Ectodermal cell (in vitro differentiated cells): ENCODE data around the gene CUL4A.

Experiments
- H3K27ac ChIP-seq: 2 replicates; pipeline ENCODE4 v1.7.0; 2013; ENCODE audit warnings: mild to moderate bottlenecking, low read depth, low read length; ENCODE audit not compliant: insufficient read depth, poor library complexity, severe bottlenecking
- H3K27me3 ChIP-seq: 2 replicates; pipeline ENCODE4 v1.7.0; 2013; ENCODE audit warnings: mild to moderate bottlenecking, low read length; ENCODE audit not compliant: insufficient read depth, control insufficient read depth, poor library complexity, severe bottlenecking
- H3K36me3 ChIP-seq: one replicate; pipeline ENCODE4 v1.7.0; 2013; ENCODE audit warnings: low read length; ENCODE audit not compliant: control insufficient read depth, insufficient read depth
- H3K4me1 ChIP-seq: one replicate; pipeline ENCODE4 v1.7.0; 2013; ENCODE audit warnings: low read length; ENCODE audit not compliant: control insufficient read depth, insufficient read depth
- H3K4me3 ChIP-seq: 2 replicates; pipeline ENCODE4 v1.7.0; 2013; ENCODE audit warnings: low read depth, low read length, control low read depth; ENCODE audit not compliant: insufficient read depth
- H3K9me3 ChIP-seq: 2 replicates; pipeline ENCODE4 v1.7.0; 2013; ENCODE audit warnings: mild to moderate bottlenecking, low read length, moderate library complexity; ENCODE audit not compliant: control insufficient read depth
- WGBS, 2 experiments: methylation state at CpG; one replicate each; pipeline ENCODE4 v1.1.7; 2013; ENCODE audit warnings: missing lambda C conversion rate in 2 of 2; 5-methylcytosine and 5-hydroxymethylcytosine counted together

CUL4A gene

GRCh38 chr13:113220877-113221276 is 11.5 kb downstream of the CUL4A start:
- Histone ChIP-seq H3K27me3 (no peaks in the 10 kb centered on the region), H3K27ac (no peak overlapping the region), H3K4me1 (peaks cover 11% of the 10 kb centered on the region), H3K4me3 (no peak overlapping the region), H3K36me3 (peaks cover 13% of the 10 kb centered on the region), H3K9me3 (no peaks in the 10 kb centered on the region)
- 93 to 97% methylated on average over 7 of the region's 7 CpGs for WGBS, 2 experiments

- H3K4me3 ChIP-seq: no peak overlapping the region
- H3K27ac ChIP-seq: no peak overlapping the region
- WGBS, 2 experiments: 97 to 98% methylated on average over 7 of the region's 7 CpGs
- H3K27me3 ChIP-seq: no peaks in the 10 kb centered on the region
- no peaks in the 10 kb centered on the region for H3K9me3 ChIP-seq
- no peaks in the 10 kb centered on the region for H3K4me1 ChIP-seq
- peaks cover 13% of the 10 kb centered on the region for H3K36me3 ChIP-seq
These were observed 13.7 kb downstream of the CUL4A start for GRCh38 chr13:113223070-113223469.

DNA sequence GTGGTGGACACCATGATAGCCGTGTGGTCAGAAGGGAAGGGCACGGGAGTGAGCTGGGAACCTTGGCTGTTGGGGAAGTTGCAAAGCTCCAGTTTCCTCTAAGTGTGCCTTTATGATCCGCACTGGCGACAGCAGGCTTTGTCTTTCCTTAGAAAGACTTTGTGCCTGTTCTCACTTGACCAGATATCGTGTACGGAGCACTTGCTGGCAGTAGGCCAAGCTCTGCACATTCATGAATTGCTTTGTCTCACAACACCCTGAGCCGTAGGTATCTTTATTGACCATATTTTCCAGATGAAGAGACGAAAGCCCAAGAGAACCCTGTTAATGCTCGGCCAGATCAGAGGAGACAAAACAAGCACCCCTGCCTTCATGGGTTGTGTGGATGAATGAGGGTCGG is 15.1 kb downstream of the CUL4A start:
- no peaks in the 10 kb centered on the region for H3K4me1 ChIP-seq
- no peak overlapping the region for H3K27ac ChIP-seq
- H3K36me3 ChIP-seq: peaks cover 13% of the 10 kb centered on the region
- no peaks in the 10 kb centered on the region for H3K27me3 ChIP-seq
- no peaks in the 10 kb centered on the region for H3K9me3 ChIP-seq
- 95 to 96% methylated on average over 10 of the region's 10 CpGs for WGBS, 2 experiments
- no peak overlapping the region for H3K4me3 ChIP-seq

- no peaks in the 10 kb centered on the region for H3K27me3 ChIP-seq
- no peaks in the 10 kb centered on the region for H3K4me1 ChIP-seq
- WGBS, 2 experiments: 92 to 93% methylated on average over 7 of the region's 7 CpGs
- peaks cover 18% of the 10 kb centered on the region for H3K36me3 ChIP-seq
- no peak overlapping the region for H3K27ac ChIP-seq
- no peak overlapping the region for H3K4me3 ChIP-seq
- no peaks in the 10 kb centered on the region for H3K9me3 ChIP-seq
These were observed 16.1 kb downstream of the CUL4A start for GRCh38 chr13:113225515-113225914.

DNA sequence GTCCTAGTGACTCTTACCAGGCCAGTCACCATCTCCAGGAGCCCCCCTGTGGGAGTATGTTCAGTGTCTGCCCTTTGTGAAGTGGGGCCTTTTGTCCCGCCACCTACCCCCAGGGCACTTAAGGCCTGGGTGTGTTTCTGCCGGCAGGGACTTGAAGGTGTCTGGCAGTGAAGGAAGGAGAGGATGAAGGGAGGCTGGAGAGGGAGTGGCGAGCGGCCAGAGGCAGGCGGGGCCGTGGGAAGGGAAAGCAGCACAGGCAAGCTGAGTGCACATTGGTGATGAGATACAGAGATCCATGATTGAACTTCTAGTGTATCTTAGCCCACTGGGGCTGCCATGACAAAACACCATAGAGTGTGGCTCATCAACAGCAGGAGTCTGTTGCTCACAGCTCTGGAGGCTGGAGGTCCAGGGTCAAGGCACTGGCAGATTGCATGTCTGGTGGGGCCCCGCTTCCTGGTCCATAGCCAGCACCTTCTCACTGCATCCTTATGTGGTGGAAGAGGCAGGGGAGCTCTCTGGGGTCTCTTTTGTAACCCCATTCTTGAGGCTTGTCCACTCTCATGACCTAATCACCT is 17.5 kb downstream of the CUL4A start:
- H3K9me3 ChIP-seq: no peaks in the 10 kb centered on the region
- H3K4me3 ChIP-seq: no peak overlapping the region
- 93 to 96% methylated on average over 7 of the region's 7 CpGs for WGBS, 2 experiments
- peaks cover 14% of the 10 kb centered on the region for H3K36me3 ChIP-seq
- no peaks in the 10 kb centered on the region for H3K27me3 ChIP-seq
- H3K27ac ChIP-seq: no peak overlapping the region
- no peaks in the 10 kb centered on the region for H3K4me1 ChIP-seq

- H3K9me3 ChIP-seq: no peaks in the 10 kb centered on the region
- H3K27me3 ChIP-seq: no peaks in the 10 kb centered on the region
- WGBS, 2 experiments: 97% methylated on average over 4 of the region's 5 CpGs
- H3K4me3 ChIP-seq: no peak overlapping the region
- peaks cover 14% of the 10 kb centered on the region for H3K36me3 ChIP-seq
- no peak overlapping the region for H3K27ac ChIP-seq
- H3K4me1 ChIP-seq: no peaks in the 10 kb centered on the region
These were observed 19.7 kb downstream of the CUL4A start for GRCh38 chr13:113229161-113229560.

GRCh38 chr13:113229791-113230190 is 20.4 kb downstream of the CUL4A start:
- H3K36me3 ChIP-seq: peaks cover 14% of the 10 kb centered on the region
- no peak overlapping the region for H3K4me3 ChIP-seq
- H3K4me1 ChIP-seq: no peaks in the 10 kb centered on the region
- no peaks in the 10 kb centered on the region for H3K9me3 ChIP-seq
- H3K27ac ChIP-seq: no peak overlapping the region
- WGBS, 2 experiments: 96 to 97% methylated on average over 20 of the region's 20 CpGs
- H3K27me3 ChIP-seq: no peaks in the 10 kb centered on the region

GRCh38 chr13:113231306-113232207 is 22.1 kb downstream of the CUL4A start:
- Histone ChIP-seq H3K9me3 (no peaks in the 10 kb centered on the region), H3K27me3 (no peaks in the 10 kb centered on the region), H3K27ac (no peak overlapping the region), H3K36me3 (peaks cover 10% of the 10 kb centered on the region), H3K4me1 (no peaks in the 10 kb centered on the region), H3K4me3 (no peak overlapping the region)
- WGBS, 2 experiments: 82 to 84% methylated on average over 13 to 14 of the region's 14 CpGs

- Histone ChIP-seq H3K4me3 (no peak overlapping the region), H3K4me1 (no peaks in the 10 kb centered on the region), H3K27ac (no peak overlapping the region), H3K36me3 (peaks cover 15% of the 10 kb centered on the region), H3K27me3 (no peaks in the 10 kb centered on the region), H3K9me3 (no peaks in the 10 kb centered on the region)
- WGBS, 2 experiments: 85 to 88% methylated on average over 17 to 18 of the region's 18 CpGs
These were observed 23.0 kb downstream of the CUL4A start for GRCh38 chr13:113232208-113233003.

- Histone ChIP-seq H3K27me3 (no peaks in the 10 kb centered on the region), H3K27ac (no peak overlapping the region), H3K4me3 (no peak overlapping the region), H3K4me1 (no peaks in the 10 kb centered on the region), H3K36me3 (peaks cover 15% of the 10 kb centered on the region), H3K9me3 (no peaks in the 10 kb centered on the region)
- WGBS, 2 experiments: 95% methylated on average over 11 of the region's 11 CpGs
These were observed 23.7 kb downstream of the CUL4A start for GRCh38 chr13:113233101-113233500.
